Esophagus muscularis mucosa (tissue), 3 donors: Measurements from ENCODE around the gene GRIK4.
"Not testable (repeated sequence)": the region's sequence is repeated elsewhere in the genome, so short reads cannot be mapped to it uniquely, and the experiment has no call there.

ENCODE experiments used
- CTCF ChIP-seq, 3 experiments: fragments of 200-600 bp in 2 of 3; fragments of 450-650 bp in 1 of 3; sonication (generic) in 2 of 3; IDR thresholded peaks; one replicate each; pipeline ENCODE4 v1.5.1; 2017 to 2019; ENCODE audit warnings: antibody characterized with exemption in 3 of 3, mild to moderate bottlenecking in 2 of 3, moderate library complexity in 1 of 3
- POLR2A ChIP-seq: fragments of 450-650 bp; IDR thresholded peaks from one replicate; pipeline ENCODE4 v1.6.1; 2017; ENCODE audit warnings: antibody characterized with exemption, moderate library complexity, mild to moderate bottlenecking, low read depth
- POLR2AphosphoS5 ChIP-seq, 2 donors: sonication (generic); formaldehyde crosslinking; IDR thresholded peaks; one replicate each; pipeline ENCODE4 v1.6.1; 2017; ENCODE audit warnings: antibody characterized with exemption in 2 of 2

- not testable (repeated sequence) for TF ChIP-seq CTCF (IDR thresholded peaks at IDR 0.05); POLR2AphosphoS5 (IDR thresholded peaks at IDR 0.05); POLR2A
Observed at GRCh38 chr11:121021718-121022117, 510.2 kb downstream of the GRIK4 start.
